ENCODE measurements around the gene BARHL2. TPM values are rescaled to one million over a fixed set of nuclear protein-coding genes. Genes with fewer than 3 reads are reported as not detected.

BARHL2 gene
- total and polyA plus RNA-seq, 8 donors, result not detected

DNA sequence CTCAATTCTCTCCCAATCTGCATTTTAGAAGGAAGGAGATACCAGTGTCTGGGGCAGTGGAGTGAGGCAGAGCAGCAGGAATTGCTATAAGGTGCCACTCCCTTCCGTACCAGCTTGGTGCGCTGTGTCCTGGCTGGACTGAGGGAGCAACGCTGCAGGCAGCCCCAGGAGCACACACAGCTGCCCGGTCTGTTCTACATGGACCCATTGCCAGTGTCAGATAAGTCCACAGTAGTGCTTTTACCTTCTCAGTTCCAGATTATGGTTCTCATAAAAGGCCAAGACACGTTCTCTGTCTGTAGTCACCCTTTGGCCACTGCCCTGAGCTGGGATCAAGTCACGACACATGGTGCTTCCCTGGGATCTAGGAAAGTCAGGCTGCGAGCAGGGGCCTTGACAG, 44.1 kb upstream of the BARHL2 start:
- Histone ChIP-seq H3K4me3 (no peak overlapping the region), H3K27ac (no peak overlapping the region), H3K27me3 (no peaks in the 10 kb centered on the region), H3K36me3 (no peaks in the 10 kb centered on the region), H3K9me3 (no peaks in the 10 kb centered on the region), H3K4me1 (no peaks in the 10 kb centered on the region)
- no peak for TF ChIP-seq CTCF (IDR thresholded peaks at IDR 0.05)
- no peak for FAIRE-seq
- ATAC-seq, result no peak
- intact Hi-C loops (cut with DNase I), result no loop called here
- WGBS, 2 donors, result 83 to 87% methylated on average over 7 of the region's 7 CpGs
- no peak for DNase-seq

- WGBS, 2 donors, result 80 to 88% methylated on average over 1 of the region's 1 CpG
- ATAC-seq, result no peak
These were observed 36.5 kb upstream of the BARHL2 start for GRCh38 chr1:90753556-90753955.

DNA sequence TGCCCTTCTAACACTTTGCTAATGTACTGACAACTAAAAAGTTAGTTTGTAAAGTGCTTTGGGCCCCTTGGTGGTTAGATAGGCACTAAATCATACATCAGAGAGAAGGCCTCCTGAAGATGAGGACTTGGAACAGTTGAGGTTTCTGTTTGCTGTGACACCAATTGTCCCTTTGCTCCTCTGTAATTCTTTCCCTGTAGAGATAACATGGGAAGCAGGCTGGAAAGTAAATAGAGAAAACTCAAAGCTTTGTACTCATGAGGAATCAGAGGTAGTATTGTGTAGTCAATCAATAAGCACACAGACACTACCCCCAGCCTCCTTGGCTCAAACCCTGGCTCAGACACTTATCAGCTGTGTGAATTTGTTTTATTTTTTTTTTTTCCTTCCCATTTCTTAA, 31.6 kb upstream of the BARHL2 start:
- FAIRE-seq (no peak), DNase-seq (no peak), ATAC-seq (no peak)
- H3K27me3 ChIP-seq, result no peaks in the 10 kb centered on the region
- no peak for TF ChIP-seq CTCF (IDR thresholded peaks at IDR 0.05)
- H3K36me3 ChIP-seq, result no peaks in the 10 kb centered on the region
- H3K9me3 ChIP-seq, result no peaks in the 10 kb centered on the region
- no peak overlapping the region for H3K27ac ChIP-seq
- no peaks in the 10 kb centered on the region for H3K4me1 ChIP-seq
- intact Hi-C loops (cut with DNase I), result no loop called here
- H3K4me3 ChIP-seq, result no peak overlapping the region

More at GRCh38 chr1:90753556-90753955, 36.5 kb upstream of the BARHL2 start:
- no peak for FAIRE-seq
- Histone ChIP-seq H3K27ac (no peak overlapping the region), H3K36me3 (no peaks in the 10 kb centered on the region), H3K27me3 (no peaks in the 10 kb centered on the region), H3K4me3 (no peak overlapping the region), H3K4me1 (no peaks in the 10 kb centered on the region), H3K9me3 (no peaks in the 10 kb centered on the region)
- intact Hi-C loops (cut with DNase I), result no loop called here
- no peak for TF ChIP-seq CTCF (IDR thresholded peaks at IDR 0.05)
- DNase-seq, result no peak

DNA sequence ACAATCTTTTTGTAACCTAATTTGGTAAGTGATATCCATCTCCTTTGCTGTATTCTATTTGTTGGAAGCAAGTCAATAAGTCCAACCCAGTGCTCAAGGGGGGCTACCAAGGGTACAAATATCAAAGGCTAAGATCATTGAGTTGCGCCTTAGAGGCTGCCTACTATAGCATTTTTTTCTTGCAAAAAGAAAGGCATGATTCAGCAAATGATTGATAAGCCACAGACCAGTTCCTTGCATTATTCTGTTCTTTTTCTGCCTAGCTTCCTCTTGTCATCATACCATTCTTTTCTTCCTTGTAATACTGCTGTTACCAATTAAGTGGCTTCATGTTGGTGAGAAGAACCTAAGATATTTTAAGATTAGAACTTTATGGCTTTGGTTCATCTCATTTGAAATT, 29.8 kb upstream of the BARHL2 start:
- Histone ChIP-seq H3K36me3 (no peaks in the 10 kb centered on the region), H3K4me3 (no peak overlapping the region), H3K27me3 (peaks cover 0 to 3% (median 0%) of the 10 kb centered on the region in 4 donors), H3K27ac (no peak overlapping the region), H3K4me1 (no peaks in the 10 kb centered on the region), H3K9me3 (no peaks in the 10 kb centered on the region)
- WGBS, 2 donors, result 97 to 100% methylated on average over 1 of the region's 1 CpG
- no peak for ATAC-seq
- no peak for TF ChIP-seq CTCF (IDR thresholded peaks at IDR 0.05)
- FAIRE-seq, result no peak
- intact Hi-C loops (cut with DNase I), result no loop called here
- no peak for DNase-seq

DNA sequence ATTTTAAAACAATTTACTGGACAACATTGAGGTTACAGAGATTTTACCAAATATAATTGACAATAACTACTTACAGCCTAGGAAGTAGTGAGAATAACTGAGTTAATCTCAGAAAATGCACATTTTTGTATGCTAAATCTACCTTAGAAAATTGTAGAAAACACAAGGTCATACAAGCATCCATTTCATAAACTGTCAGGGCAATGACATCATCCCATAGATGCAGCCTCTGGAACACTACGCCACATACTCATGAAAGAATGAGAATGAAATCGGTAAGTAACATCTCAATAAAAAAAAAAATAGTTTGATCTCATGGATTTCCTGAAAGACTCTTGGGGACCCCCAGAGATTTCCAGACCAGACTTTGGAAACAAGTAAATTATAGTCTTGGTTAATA, 28.9 kb upstream of the BARHL2 start:
- Histone ChIP-seq H3K27me3 (peaks cover 0 to 3% (median 0%) of the 10 kb centered on the region in 4 donors), H3K36me3 (no peaks in the 10 kb centered on the region), H3K9me3 (no peaks in the 10 kb centered on the region), H3K4me1 (no peaks in the 10 kb centered on the region), H3K4me3 (no peak overlapping the region), H3K27ac (no peak overlapping the region)
- ATAC-seq (no peak), DNase-seq (no peak), FAIRE-seq (no peak)
- intact Hi-C loops (cut with DNase I), result no loop called here
- TF ChIP-seq CTCF (IDR thresholded peaks at IDR 0.05), result no peak
- WGBS, 2 donors, result 92 to 94% methylated on average over 2 of the region's 2 CpGs
